ENCODE measurements around the gene MMD.

MMD gene

DNA sequence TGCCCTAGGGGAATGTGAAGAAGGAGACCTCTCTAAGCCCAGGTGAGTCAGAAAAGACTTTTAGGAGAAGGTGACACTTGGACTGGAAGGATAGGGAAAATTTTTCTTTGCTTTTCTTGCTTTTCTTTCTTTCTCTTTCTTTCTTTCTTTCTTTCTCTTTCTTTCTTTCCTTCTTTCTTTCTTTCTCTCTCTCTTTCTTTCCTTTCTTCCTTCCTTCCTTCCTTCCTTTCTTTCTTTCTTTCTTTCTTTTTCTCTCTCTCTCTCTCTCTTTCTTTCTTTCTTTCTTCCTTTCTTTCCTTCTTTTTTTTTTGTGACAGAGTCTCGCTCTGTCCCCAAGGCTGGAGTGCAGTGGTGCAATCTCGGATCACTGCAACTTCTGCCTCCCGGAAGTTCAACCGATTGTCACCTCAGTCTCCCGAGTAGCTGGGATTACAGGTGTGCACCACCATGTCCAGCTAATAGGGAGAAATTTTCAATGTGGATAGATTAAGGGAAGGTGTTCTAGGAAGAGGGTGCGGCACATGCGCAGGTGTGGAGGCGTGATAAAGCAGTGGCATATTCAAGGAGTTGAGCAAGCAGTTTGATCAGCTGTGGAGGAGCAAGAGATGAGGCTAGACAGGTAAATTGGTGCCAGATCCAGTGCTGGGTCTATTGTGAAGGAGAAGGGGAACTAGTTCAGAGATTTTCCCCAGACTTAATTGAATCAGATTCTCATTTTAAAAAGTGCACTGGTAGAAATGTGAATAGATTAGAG is 40.4 kb downstream of the MMD start:
- no peak overlapping the region for H3K4me3 ChIP-seq (ENCODE audit: low read depth, low read length)
- CTCF ChIA-PET, result no interaction called here
- no peak for DNase-seq (ENCODE audit: low read depth, low spot score)
- POLR2A ChIA-PET, result no interaction called here
- TF ChIP-seq, protein P1, sequence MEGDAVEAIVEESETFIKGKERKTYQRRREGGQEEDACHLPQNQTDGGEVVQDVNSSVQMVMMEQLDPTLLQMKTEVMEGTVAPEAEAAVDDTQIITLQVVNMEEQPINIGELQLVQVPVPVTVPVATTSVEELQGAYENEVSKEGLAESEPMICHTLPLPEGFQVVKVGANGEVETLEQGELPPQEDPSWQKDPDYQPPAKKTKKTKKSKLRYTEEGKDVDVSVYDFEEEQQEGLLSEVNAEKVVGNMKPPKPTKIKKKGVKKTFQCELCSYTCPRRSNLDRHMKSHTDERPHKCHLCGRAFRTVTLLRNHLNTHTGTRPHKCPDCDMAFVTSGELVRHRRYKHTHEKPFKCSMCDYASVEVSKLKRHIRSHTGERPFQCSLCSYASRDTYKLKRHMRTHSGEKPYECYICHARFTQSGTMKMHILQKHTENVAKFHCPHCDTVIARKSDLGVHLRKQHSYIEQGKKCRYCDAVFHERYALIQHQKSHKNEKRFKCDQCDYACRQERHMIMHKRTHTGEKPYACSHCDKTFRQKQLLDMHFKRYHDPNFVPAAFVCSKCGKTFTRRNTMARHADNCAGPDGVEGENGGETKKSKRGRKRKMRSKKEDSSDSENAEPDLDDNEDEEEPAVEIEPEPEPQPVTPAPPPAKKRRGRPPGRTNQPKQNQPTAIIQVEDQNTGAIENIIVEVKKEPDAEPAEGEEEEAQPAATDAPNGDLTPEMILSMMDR (IDR thresholded peaks at IDR 0.05; ENCODE audit: insufficient read depth, low read length, missing control alignments), result no peak

DNA sequence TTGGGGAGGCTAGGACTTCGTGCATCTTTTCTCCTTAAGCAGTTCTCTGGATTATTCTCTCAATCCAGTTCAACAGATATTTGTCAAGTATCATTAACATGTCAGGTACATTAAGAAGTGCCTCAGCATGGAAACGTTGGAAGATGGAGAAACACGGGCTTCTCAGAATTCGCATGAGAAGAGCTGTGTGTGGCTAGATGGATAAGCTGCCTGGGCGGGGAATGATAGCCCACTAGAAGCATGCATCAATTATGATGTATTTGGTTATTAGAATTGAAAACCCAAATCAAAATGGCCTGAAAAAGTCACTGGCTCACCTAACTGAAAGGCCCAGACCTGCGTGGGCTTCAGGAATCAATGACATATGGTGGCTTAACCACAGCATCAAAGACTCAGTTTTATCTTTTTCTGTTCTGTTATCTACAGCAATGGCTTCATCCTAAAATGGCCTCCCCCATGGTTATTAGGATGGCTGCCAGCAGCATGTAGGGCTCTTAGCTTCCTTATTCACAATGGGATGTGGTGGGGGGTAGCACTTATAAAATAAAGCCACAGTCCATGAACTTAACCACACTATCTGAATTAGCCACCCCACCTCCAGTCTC is 43.9 kb downstream of the MMD start:
- CTCF ChIA-PET, result interaction anchor here (0.6 kb wide), 1 partner anchor 29 kb away, joined by 3 read pairs; no protein-coding TSS in a partner anchor
- POLR2A ChIA-PET, result no interaction called here
- H3K4me3 ChIP-seq (ENCODE audit: low read depth, low read length), result no peak overlapping the region
- DNase-seq (ENCODE audit: low read depth, low spot score), result no peak
- TF ChIP-seq, protein P1 (IDR thresholded peaks at IDR 0.05; ENCODE audit: insufficient read depth, low read length, missing control alignments), result no peak

DNA sequence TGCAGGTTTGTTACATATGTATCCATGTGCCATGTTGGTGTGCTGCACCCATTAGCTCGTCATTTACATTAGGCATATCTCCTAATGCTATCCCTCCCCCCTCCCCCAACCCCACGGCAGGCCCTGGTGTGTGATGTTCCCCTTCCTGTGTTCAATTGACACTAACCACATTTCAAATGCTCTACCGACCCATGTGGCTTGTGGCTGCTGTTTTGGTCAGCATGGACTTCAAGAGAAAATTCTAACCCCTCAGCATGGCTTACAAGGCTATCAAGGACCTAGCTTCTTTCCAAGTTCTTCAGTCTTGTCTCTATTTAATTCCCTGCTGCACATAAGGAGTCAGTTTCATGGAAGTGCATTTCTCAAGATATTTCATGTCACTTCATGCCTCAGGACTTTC is 52.9 kb downstream of the MMD start:
- ChIA-PET POLR2A (no interaction called here), CTCF (interaction anchor here (2.1 kb wide), 1 partner anchor 14 kb away, joined by 7 read pairs; no protein-coding TSS in a partner anchor)
- no peak overlapping the region for H3K4me3 ChIP-seq (ENCODE audit: low read depth, low read length)
- TF ChIP-seq, protein P1 (IDR thresholded peaks at IDR 0.05; ENCODE audit: insufficient read depth, low read length, missing control alignments), result no peak
- no peak for DNase-seq (ENCODE audit: low read depth, low spot score)

DNA sequence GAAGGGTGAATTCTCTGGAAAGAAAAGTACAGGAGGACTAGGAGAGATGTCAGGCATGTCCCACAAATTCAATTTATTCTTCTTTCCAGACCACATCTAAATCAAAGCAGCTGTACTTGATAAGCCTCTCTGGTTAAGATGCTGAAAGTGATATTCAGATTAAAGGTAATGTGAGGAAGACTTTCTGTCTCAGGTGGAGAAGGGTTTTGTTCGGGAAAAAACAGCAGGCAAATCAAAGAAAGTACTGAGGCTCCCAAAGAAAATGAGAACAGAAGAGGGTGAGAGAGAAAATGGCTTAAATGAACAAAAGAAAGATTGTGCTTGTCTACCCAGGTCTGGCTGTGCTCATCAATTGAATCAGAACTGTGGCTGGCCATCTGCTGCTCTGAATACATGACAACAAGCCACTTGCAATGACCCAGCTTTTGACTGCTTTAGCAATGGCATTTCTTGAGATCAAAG is 55.6 kb downstream of the MMD start:
- no peak overlapping the region for H3K4me3 ChIP-seq (ENCODE audit: low read depth, low read length)
- DNase-seq (ENCODE audit: low read depth, low spot score), result no peak
- POLR2A ChIA-PET, result no interaction called here
- TF ChIP-seq, protein P1 (IDR thresholded peaks at IDR 0.05; ENCODE audit: insufficient read depth, low read length, missing control alignments), result no peak
- CTCF ChIA-PET, result interaction anchor here (3.2 kb wide), 1 partner anchor 9 kb away, joined by 19 read pairs; no protein-coding TSS in a partner anchor

DNA sequence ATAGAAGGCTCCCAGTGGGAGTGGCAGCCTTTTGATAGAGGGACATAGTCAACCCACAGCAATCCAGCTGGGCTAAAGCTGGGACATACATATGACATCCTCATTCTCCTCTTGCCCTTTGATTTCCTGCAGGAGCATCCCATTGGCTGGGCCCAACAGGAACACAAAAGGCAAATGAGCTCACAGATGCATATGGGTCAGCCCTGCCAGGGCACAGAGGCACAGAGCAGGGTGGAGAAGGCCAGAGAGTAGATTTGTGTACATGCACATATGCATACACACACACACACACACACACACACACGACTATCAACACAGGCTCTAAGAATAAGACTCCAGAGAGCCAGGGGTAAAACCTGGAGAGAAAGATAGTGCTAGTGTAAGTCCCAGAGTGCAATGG is 58.6 kb downstream of the MMD start:
- ChIA-PET POLR2A (no interaction called here), CTCF (interaction anchor here (2.2 to 3.5 kb wide), 2 partner anchors 15 to 151 kb away, joined by 13 to 14 read pairs; no protein-coding TSS in a partner anchor)
- no peak for DNase-seq (ENCODE audit: low read depth, low spot score)
- no peak overlapping the region for H3K4me3 ChIP-seq (ENCODE audit: low read depth, low read length)
- TF ChIP-seq, protein P1 (IDR thresholded peaks at IDR 0.05; ENCODE audit: insufficient read depth, low read length, missing control alignments), result no peak

DNA sequence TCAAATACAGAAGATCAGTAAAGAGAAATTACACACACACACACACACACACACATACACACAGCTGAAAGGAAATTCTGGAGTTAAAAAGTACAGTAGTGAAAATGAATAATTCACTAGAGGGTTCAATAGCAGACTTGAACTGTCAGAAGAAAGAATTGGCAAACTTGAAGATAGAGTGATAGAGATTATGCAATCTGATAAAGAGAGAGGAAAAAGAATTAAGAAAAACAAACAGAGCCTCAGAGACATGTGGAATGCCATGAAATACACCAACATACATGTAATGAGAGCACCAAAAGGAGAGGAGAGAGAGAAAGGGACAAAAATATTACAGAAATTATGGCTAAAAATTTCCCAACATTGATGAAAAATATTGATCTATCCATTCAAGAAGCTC is 60.7 kb downstream of the MMD start:
- POLR2A ChIA-PET, result no interaction called here
- no peak overlapping the region for H3K4me3 ChIP-seq (ENCODE audit: low read depth, low read length)
- CTCF ChIA-PET, result interaction anchor here (1.6 to 3.5 kb wide), 3 partner anchors 13 to 155 kb away, joined by 3 to 14 read pairs (median 4); no protein-coding TSS in a partner anchor
- TF ChIP-seq, protein P1 (IDR thresholded peaks at IDR 0.05; ENCODE audit: insufficient read depth, low read length, missing control alignments), result no peak
- no peak for DNase-seq (ENCODE audit: low read depth, low spot score)

Data from AG04449 (cell line).